Ishikawa (cell line): ENCODE measurements around the gene CAMLG.

ENCODE experiments used
- CEBPB ChIP-seq: IDR thresholded peaks from 2 replicates; pipeline ENCODE4 v1.6.1; 2012
- CREB1 ChIP-seq: IDR thresholded peaks from 2 replicates; pipeline ENCODE4 v1.6.1; 2012; ENCODE audit warnings: low read depth
- EGR1 ChIP-seq: IDR thresholded peaks from 2 replicates; pipeline ENCODE4 v1.6.1; 2012
- EP300 ChIP-seq: IDR thresholded peaks from 2 replicates; pipeline ENCODE4 v1.6.1; 2012; ENCODE audit warnings: borderline replicate concordance
- MAX ChIP-seq: IDR thresholded peaks from 2 replicates; pipeline ENCODE4 v1.6.1; 2012
- NFIC ChIP-seq: IDR thresholded peaks from 2 replicates; pipeline ENCODE4 v1.6.1; 2012
- RAD21 ChIP-seq: IDR thresholded peaks from 2 replicates; pipeline ENCODE4 v1.6.1; 2012; ENCODE audit warnings: low read depth
- REST ChIP-seq: IDR thresholded peaks from 2 replicates; pipeline ENCODE4 v1.6.1; 2012; ENCODE audit warnings: low read depth, mild to moderate bottlenecking
- TAF1 ChIP-seq: IDR thresholded peaks from 2 replicates; pipeline ENCODE4 v1.6.1; 2012; ENCODE audit warnings: low read depth, mild to moderate bottlenecking
- TCF12 ChIP-seq: IDR thresholded peaks from 2 replicates; pipeline ENCODE4 v1.6.1; 2012; ENCODE audit warnings: low read depth
- TEAD4 ChIP-seq: IDR thresholded peaks from 2 replicates; pipeline ENCODE4 v1.6.1; 2012
- YY1 ChIP-seq: IDR thresholded peaks from 2 replicates; pipeline ENCODE4 v1.6.1; 2012; ENCODE audit warnings: low read depth
- ZBTB7A ChIP-seq: IDR thresholded peaks from 2 replicates; pipeline ENCODE4 v1.6.1; 2012; ENCODE audit warnings: low read depth

DNA sequence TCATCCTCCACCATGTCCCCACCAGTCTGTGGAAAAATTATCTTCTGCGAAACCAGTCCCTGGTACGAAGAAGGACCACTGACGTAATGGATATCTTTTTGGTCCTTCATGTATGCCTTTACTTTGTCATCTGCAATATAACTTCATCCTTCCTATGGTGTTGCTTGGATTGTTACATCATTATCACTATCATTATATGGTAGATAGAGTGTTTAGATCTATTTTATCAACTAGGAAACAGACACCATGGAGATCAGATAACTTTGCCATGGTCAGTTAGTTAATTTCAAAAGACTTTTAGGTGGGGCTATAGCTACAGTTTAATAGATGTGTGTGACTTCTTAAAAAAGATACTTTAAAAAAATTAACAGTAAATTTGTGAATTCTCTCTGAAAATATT, 23.8 kb upstream of the CAMLG start:
- TF ChIP-seq TEAD4, result no peak
- no peak for TF ChIP-seq EP300
- no peak for TF ChIP-seq MAX
- no peak for TF ChIP-seq RAD21
- no peak for TF ChIP-seq ZBTB7A
- TF ChIP-seq YY1, result no peak
- no peak for TF ChIP-seq REST
- no peak for TF ChIP-seq NFIC
- no peak for TF ChIP-seq TAF1
- TF ChIP-seq CEBPB, result no peak
- TF ChIP-seq TCF12, result no peak
- TF ChIP-seq CREB1, result no peak
- no peak for TF ChIP-seq EGR1
